ENCODE data around the gene OR9Q1.

GRCh38 chr11:57983191-57983590 is 40.5 kb upstream of the OR9Q1 start:
- TF ChIP-seq POLR2A (IDR thresholded peaks at IDR 0.05) (no peak), EP300 (IDR thresholded peaks at IDR 0.05; ENCODE audit: low read depth) (no peak), POLR2AphosphoS5 (IDR thresholded peaks at IDR 0.05) (no peak)
- TF ChIP-seq, protein P1, sequence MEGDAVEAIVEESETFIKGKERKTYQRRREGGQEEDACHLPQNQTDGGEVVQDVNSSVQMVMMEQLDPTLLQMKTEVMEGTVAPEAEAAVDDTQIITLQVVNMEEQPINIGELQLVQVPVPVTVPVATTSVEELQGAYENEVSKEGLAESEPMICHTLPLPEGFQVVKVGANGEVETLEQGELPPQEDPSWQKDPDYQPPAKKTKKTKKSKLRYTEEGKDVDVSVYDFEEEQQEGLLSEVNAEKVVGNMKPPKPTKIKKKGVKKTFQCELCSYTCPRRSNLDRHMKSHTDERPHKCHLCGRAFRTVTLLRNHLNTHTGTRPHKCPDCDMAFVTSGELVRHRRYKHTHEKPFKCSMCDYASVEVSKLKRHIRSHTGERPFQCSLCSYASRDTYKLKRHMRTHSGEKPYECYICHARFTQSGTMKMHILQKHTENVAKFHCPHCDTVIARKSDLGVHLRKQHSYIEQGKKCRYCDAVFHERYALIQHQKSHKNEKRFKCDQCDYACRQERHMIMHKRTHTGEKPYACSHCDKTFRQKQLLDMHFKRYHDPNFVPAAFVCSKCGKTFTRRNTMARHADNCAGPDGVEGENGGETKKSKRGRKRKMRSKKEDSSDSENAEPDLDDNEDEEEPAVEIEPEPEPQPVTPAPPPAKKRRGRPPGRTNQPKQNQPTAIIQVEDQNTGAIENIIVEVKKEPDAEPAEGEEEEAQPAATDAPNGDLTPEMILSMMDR (IDR thresholded peaks at IDR 0.05) = no peak

Data from transverse colon (tissue), 4 donors.